Fibroblast of villous mesenchyme (primary cell): Measurements from ENCODE around the gene TMEM40. TPM values are rescaled to one million over a fixed set of nuclear protein-coding genes. Genes with fewer than 3 reads are reported as not detected.

Experiments
- total RNA-seq: library from RNA; depleted of rRNA; stranded (reverse); fragments of >200 nt; gene quantifications from 2 replicates; pipeline ENCODE4 v1.2.3, GENCODE V29; 2012

TMEM40 gene
- total RNA-seq, 1 donor: under 0.01 TPM

Other genes with a start within 250 kb of the TMEM40 start
- gene MKRN2OS, start 213.8 kb downstream of the TMEM40 start, total RNA-seq: not detected in 2 replicates
- gene MKRN2, start 202.2 kb downstream of the TMEM40 start, total RNA-seq: 41.9 and 42.7 TPM in 2 replicates
- gene RAF1, start 95.1 kb downstream of the TMEM40 start, total RNA-seq: 86.7 and 111 TPM in 2 replicates
- gene CAND2, start 37.4 kb upstream of the TMEM40 start, total RNA-seq: 4.7 and 6.1 TPM in 2 replicates
- 409 and 739 TPM in 2 replicates for gene RPL32, start 82.3 kb upstream of the TMEM40 start, total RNA-seq